K562 (cell line): Measurements from ENCODE around the gene TSPAN18. TPM values are rescaled to one million over a fixed set of nuclear protein-coding genes. Genes with fewer than 3 reads are reported as not detected.

Experiments
- ATAC-seq: fragments of 200-7000 bp; cut with Tn5 transposase; 3 replicates; pipeline ENCODE4 v1.9.1; 2020; ENCODE audit warnings: moderate library complexity
- BruUV-seq: library from RNA; stranded (reverse); fragments of 400-500 nt; replicated peaks from 2 replicates; lab custom pipeline; 2021; lab: Mats Ljungman, UMichigan
- CTCF ChIA-PET: fragments of 300-600 bp; formaldehyde crosslinking; extraction: SDS; loops from one replicate; lab custom pipeline; 2021; ENCODE audit warnings: low intra/inter-chr PET ratio; lab: Yijun Ruan, JAX
- POLR2A ChIA-PET: fragments of 300-600, 350-650 bp; sonication (Branson Sonifier 250); formaldehyde crosslinking; extraction: SDS; loops from one replicate; lab custom pipeline; 2021; ENCODE audit warnings: antibody characterized with exemption, inconsistent platforms; lab: Yijun Ruan, JAX
- DNase-seq, 4 experiments: peaks; one replicate each; pipeline versions ENCODE4 v3.0.0 to v3.0.0-alpha.2; 2011 to 2018; ENCODE audit warnings: low spot score in 3 of 4, mixed read lengths in 3 of 4; ENCODE audit errors: extremely low read depth in 1 of 4
- FAIRE-seq: peaks from 2 replicates; lab custom pipeline; 2011; peaks lifted over from hg19 to GRCh38; lab: Jason Lieb, UNC
- H2AFZ ChIP-seq: 2 replicates; pipeline ENCODE4 v1.6.0; 2011; ENCODE audit warnings: low read depth, low read length, control low read depth, inconsistent platforms
- H3K27ac ChIP-seq: fragments of 200-600 bp; 3 replicates; pipeline ENCODE4 v1.8.0; 2011; ENCODE audit warnings: low read depth, mild to moderate bottlenecking, control low read depth, inconsistent platforms, low read length, moderate library complexity, mixed read lengths; ENCODE audit errors: extremely low read depth
- H3K27me3 ChIP-seq, 2 experiments: fragments of 300-600 bp in 1 of 2; 2 replicates in 1 of 2; 3 replicates in 1 of 2; pipeline versions ENCODE4 v1.6.0 to v1.8.0; 2011; ENCODE audit warnings: inconsistent platforms in 2 of 2, low read length in 2 of 2, mild to moderate bottlenecking in 1 of 2, mixed read lengths in 1 of 2, moderate library complexity in 1 of 2; ENCODE audit not compliant: control insufficient read depth in 2 of 2, insufficient read depth in 2 of 2
- H3K36me3 ChIP-seq: fragments of 300-600 bp; 3 replicates; pipeline ENCODE4 v1.8.0; 2011; ENCODE audit warnings: mild to moderate bottlenecking, low read length, inconsistent platforms; ENCODE audit not compliant: control insufficient read depth, insufficient read depth
- H3K4me1 ChIP-seq, 2 experiments: fragments of 200-600 bp in 1 of 2; replicated peaks in 1 of 2; 2 replicates in 1 of 2; 3 replicates in 1 of 2; pipeline versions ENCODE4 v1.5.1 to v1.8.0; 2011; ENCODE audit warnings: inconsistent platforms in 2 of 2, low read length in 2 of 2, mild to moderate bottlenecking in 1 of 2, mixed read lengths in 1 of 2, moderate library complexity in 1 of 2; ENCODE audit not compliant: control insufficient read depth in 2 of 2, insufficient read depth in 2 of 2
- H3K4me2 ChIP-seq: 2 replicates; pipeline ENCODE4 v1.6.1; 2011; ENCODE audit warnings: low read length, control low read depth, inconsistent platforms, mixed read lengths; ENCODE audit not compliant: insufficient read depth
- H3K4me3 ChIP-seq: fragments of 200-600 bp; sonication (generic), shearing (Covaris generic); 2 replicates; pipeline ENCODE4 v1.5.1; 2016; ENCODE audit warnings: control low read depth, inconsistent platforms
- H3K79me2 ChIP-seq: fragments of 200-600 bp; 3 replicates; pipeline ENCODE4 v1.8.0; 2011; ENCODE audit warnings: low read length, inconsistent platforms; ENCODE audit not compliant: control insufficient read depth, insufficient read depth
- H3K9ac ChIP-seq, 2 experiments: 2 replicates each; pipeline versions ENCODE4 v1.6.0 to v1.6.1; 2011; ENCODE audit warnings: low read depth in 2 of 2, low read length in 2 of 2, control low read depth in 1 of 2, inconsistent platforms in 1 of 2, mild to moderate bottlenecking in 1 of 2, mixed read lengths in 1 of 2; ENCODE audit not compliant: insufficient read depth in 1 of 2
- H3K9me1 ChIP-seq: one replicate; pipeline ENCODE4 v1.6.0; 2011; ENCODE audit warnings: inconsistent platforms, mild to moderate bottlenecking, low read length, moderate library complexity; ENCODE audit not compliant: control insufficient read depth, insufficient read depth
- H3K9me3 ChIP-seq: replicated peaks from 2 replicates; pipeline ENCODE4 v1.5.1; 2011; ENCODE audit warnings: low read depth, low read length, inconsistent platforms; ENCODE audit not compliant: control insufficient read depth, insufficient read depth
- H4K20me1 ChIP-seq: replicated peaks from 2 replicates; pipeline ENCODE4 v1.6.1; 2011; ENCODE audit warnings: low read length, inconsistent platforms, mixed read lengths; ENCODE audit not compliant: control insufficient read depth, insufficient read depth
- CEBPZ ChIP-seq: fragments of 150-350 bp; IDR thresholded peaks from 2 replicates; pipeline ENCODE4 v1.6.1; 2014; ENCODE audit warnings: low read depth, mild to moderate bottlenecking, low read length, borderline replicate concordance
- CHD1 ChIP-seq: fragments of 200-600 bp; sonication (generic); IDR thresholded peaks from one replicate; pipeline ENCODE4 v1.6.1; 2012; ENCODE audit warnings: mild to moderate bottlenecking, moderate library complexity, low read length, inconsistent platforms
- MAX ChIP-seq: sonication (generic); formaldehyde crosslinking; IDR thresholded peaks from 2 replicates; pipeline ENCODE4 v1.9.0; 2022; ENCODE audit warnings: mild to moderate bottlenecking, missing genetic modification reagents
- PBX2 ChIP-seq, 2 experiments: IDR thresholded peaks in 1 of 2; conservative IDR thresholded peaks in 1 of 2; 2 replicates each; pipeline ENCODE4 v1.6.1; 2016; ENCODE audit warnings: low read depth in 2 of 2, mild to moderate bottlenecking in 1 of 2, missing compliant biosample characterization in 1 of 2, missing genetic modification characterization in 1 of 2, moderate library complexity in 1 of 2
- RFX5 ChIP-seq: IDR thresholded peaks from 2 replicates; pipeline ENCODE4 v1.6.1; 2011; ENCODE audit warnings: low read depth, mild to moderate bottlenecking, improper control_type of control experiment, low read length
- RUNX1 ChIP-seq: sonication (generic); IDR thresholded peaks from 2 replicates; pipeline ENCODE4 v1.6.1; 2016; ENCODE audit warnings: antibody characterized with exemption, low read depth
- SMARCE1 ChIP-seq: fragments of 450-650 bp; IDR thresholded peaks from 2 replicates; pipeline ENCODE4 v1.7.1; 2016; ENCODE audit warnings: mild to moderate bottlenecking
- USF2 ChIP-seq: sonication (generic); formaldehyde crosslinking; IDR thresholded peaks from 2 replicates; pipeline ENCODE4 v1.5.0; 2020; ENCODE audit warnings: missing genetic modification reagents
- YY1 ChIP-seq, 3 experiments: IDR thresholded peaks; 2 replicates each; pipeline ENCODE4 v1.6.1; 2011; ENCODE audit warnings: low read length in 2 of 3, mild to moderate bottlenecking in 2 of 3, moderate library complexity in 2 of 3, borderline replicate concordance in 1 of 3, control low read depth in 1 of 3, low read depth in 1 of 3; ENCODE audit not compliant: insufficient read depth in 3 of 3, insufficient replicate concordance in 2 of 3, control insufficient read depth in 1 of 3, insufficient read length in 1 of 3; ENCODE audit errors: extremely low read depth in 1 of 3
- ZNF511 ChIP-seq: sonication (generic); formaldehyde crosslinking; IDR thresholded peaks from 2 replicates; pipeline ENCODE4 v1.8.0; 2022; ENCODE audit warnings: mild to moderate bottlenecking, missing genetic modification reagents
- ZNF589 ChIP-seq: fragments of 200-800 bp; sonication (Bioruptor generic); IDR thresholded peaks from 2 replicates; pipeline ENCODE4 v1.6.1; 2016; ENCODE audit warnings: low read depth, missing genetic modification characterization, missing compliant biosample characterization
- WGBS: fragments of 100-300 bp; shearing (Covaris generic); methylation state at CpG from one replicate; pipeline ENCODE4 v1.1.6; 2016; ENCODE audit warnings: low coverage, mixed read lengths; ENCODE audit not compliant: insufficient coverage; ENCODE audit errors: missing lambda C conversion rate; 5-methylcytosine and 5-hydroxymethylcytosine counted together
- in situ Hi-C: fragments of 300-500 bp; cut with MboI; formaldehyde crosslinking; loops from 4 replicates; pipeline ENCODE4 v1.15.0; 2018; ENCODE audit warnings: inconsistent platforms, mixed read lengths
- intact Hi-C: fragments of 100-400 bp; cut with micrococcal nuclease; formaldehyde crosslinking; loops from 2 replicates; pipeline ENCODE4 v1.14.2; 2022
- polyA plus RNA-seq, 8 experiments: library from polyadenylated mRNA; depleted of rRNA in 4 of 8; stranded (reverse) in 5 of 8; unstranded in 3 of 8; fragments of >200 nt; fragmentation: Nextera tagmentation in 2 of 8; fragmentation: Illumina TruSeq in 1 of 8; extraction: Ambion mirVana in 2 of 8; extraction: Trizol in 1 of 8; gene quantifications; 2 replicates each; pipeline versions ENCODE4 v1.2.1 to v1.2.3, GENCODE V29; 2011 to 2014; ENCODE audit warnings: inconsistent platforms in 1 of 8, missing spikeins in 1 of 8
- total RNA-seq, 7 experiments: library from RNA; depleted of rRNA in 6 of 7; stranded (reverse); fragments of >200 nt in 6 of 7; fragmentation: Illumina TruSeq in 2 of 7; extraction: Trizol in 2 of 7; gene quantifications; 2 replicates each; pipeline versions ENCODE4 v1.2.1 to v1.2.3, GENCODE V29; 2011 to 2021; ENCODE audit warnings: low replicate concordance in 1 of 7

Gene TSPAN18
- total and polyA plus RNA-seq, 9 of the 15 experiments (the other 6 are each of a cell fraction or from before 2014, with no cell fraction given), result 0.17 to 0.35 (median 0.22) TPM; not detected in 4

- in situ Hi-C loops (no loop called here), intact Hi-C loops (no loop called here)
- no peaks in the 10 kb centered on the region for H3K79me2 ChIP-seq
- no peak for DNase-seq
- BruUV-seq, result no TSS peak
- no peaks in the 10 kb centered on the region for H3K9me1 ChIP-seq
- no peak for ATAC-seq
- H3K27me3 ChIP-seq, result no peaks in the 10 kb centered on the region
- peaks cover 0 to 17% of the 10 kb centered on the region in 2 experiments; a peak in 3 of 5 replicates for H3K4me1 ChIP-seq
- H3K9ac ChIP-seq, result no peak overlapping the region
- no peak overlapping the region for H3K4me3 ChIP-seq
- no peak overlapping the region for H2AFZ ChIP-seq
- no peaks in the 10 kb centered on the region for H3K9me3 ChIP-seq
- 0% methylated on average over 1 of the region's 1 CpG for WGBS
- H4K20me1 ChIP-seq, result no peaks in the 10 kb centered on the region
- no peak for FAIRE-seq
- no peak overlapping the region for H3K27ac ChIP-seq
- H3K4me2 ChIP-seq, result no peak overlapping the region
- POLR2A ChIA-PET, result interaction anchor here (0.6 to 1.1 kb wide), 4 partner anchors 10 to 79 kb away, joined by 3 to 5 read pairs (median 4); no protein-coding TSS in a partner anchor
- H3K36me3 ChIP-seq, result no peaks in the 10 kb centered on the region
- CTCF ChIA-PET, result interaction anchor here (0.6 to 0.7 kb wide), 2 partner anchors 237 to 524 kb away, joined by 3 to 4 read pairs; no protein-coding TSS in a partner anchor
- TF ChIP-seq PBX2 (CRISPR knock-in tag; IDR thresholded peaks at IDR 0.05; ENCODE audit: low read depth) (no peak), PBX2 (tag; conservative IDR thresholded peaks at IDR 0.05; ENCODE audit: low read depth) (no peak), MAX (CRISPR knock-in tag) (no peak), CEBPZ (no peak), RFX5 (no peak), SMARCE1 (no peak), CHD1 (no peak), YY1 (IDR thresholded peaks at IDR 0.05; ENCODE audit: borderline replicate concordance in 1 of 3, control insufficient read depth in 1 of 3, extremely low read depth in 1 of 3, insufficient read depth in 3 of 3, insufficient read length in 1 of 3, insufficient replicate concordance in 2 of 3, low read depth in 1 of 3, low read length in 2 of 3) (no peak), RUNX1 (no peak), ZNF511 (CRISPR knock-in tag) (no peak), USF2 (CRISPR knock-in tag) (no peak), ZNF589 (CRISPR knock-in tag) (no peak)
Observed at GRCh38 chr11:44767421-44767820, 40.7 kb downstream of the TSPAN18 start.
